MM.1S (cell line): ENCODE results near the gene TKFC.

Source experiments
- CTCF ChIP-seq: fragments of 300-600 bp; sonication (generic); IDR thresholded peaks from 2 replicates; pipeline ENCODE4 v1.5.1; 2016; ENCODE audit warnings: antibody characterized with exemption, low read length, mixed read lengths
- EZH2 ChIP-seq: fragments of 300-600 bp; sonication (generic); optimal IDR thresholded peaks from 2 replicates; pipeline ENCODE3; 2017; ENCODE audit warnings: low read depth, mild to moderate bottlenecking, antibody characterized with exemption, low read length, mixed read lengths
- EZH2phosphoT487 ChIP-seq: fragments of 300-600 bp; sonication (generic); IDR thresholded peaks from 2 replicates; pipeline ENCODE4 v1.6.1; 2018; ENCODE audit warnings: antibody characterized with exemption, low read length

- TF ChIP-seq CTCF (no peak), EZH2 (no peak), EZH2phosphoT487 (no peak)
Measured at GRCh38 chr11:61342207-61342803, 9.3 kb downstream of the TKFC start.
